ENCODE measurements around the gene BMF. TPM values are rescaled to one million over a fixed set of nuclear protein-coding genes. Genes with fewer than 3 reads are reported as not detected.

The BMF gene
- total RNA-seq, 4 donors from 2014 or later: 31.9 to 49.3 (median 37.2) TPM

DNA sequence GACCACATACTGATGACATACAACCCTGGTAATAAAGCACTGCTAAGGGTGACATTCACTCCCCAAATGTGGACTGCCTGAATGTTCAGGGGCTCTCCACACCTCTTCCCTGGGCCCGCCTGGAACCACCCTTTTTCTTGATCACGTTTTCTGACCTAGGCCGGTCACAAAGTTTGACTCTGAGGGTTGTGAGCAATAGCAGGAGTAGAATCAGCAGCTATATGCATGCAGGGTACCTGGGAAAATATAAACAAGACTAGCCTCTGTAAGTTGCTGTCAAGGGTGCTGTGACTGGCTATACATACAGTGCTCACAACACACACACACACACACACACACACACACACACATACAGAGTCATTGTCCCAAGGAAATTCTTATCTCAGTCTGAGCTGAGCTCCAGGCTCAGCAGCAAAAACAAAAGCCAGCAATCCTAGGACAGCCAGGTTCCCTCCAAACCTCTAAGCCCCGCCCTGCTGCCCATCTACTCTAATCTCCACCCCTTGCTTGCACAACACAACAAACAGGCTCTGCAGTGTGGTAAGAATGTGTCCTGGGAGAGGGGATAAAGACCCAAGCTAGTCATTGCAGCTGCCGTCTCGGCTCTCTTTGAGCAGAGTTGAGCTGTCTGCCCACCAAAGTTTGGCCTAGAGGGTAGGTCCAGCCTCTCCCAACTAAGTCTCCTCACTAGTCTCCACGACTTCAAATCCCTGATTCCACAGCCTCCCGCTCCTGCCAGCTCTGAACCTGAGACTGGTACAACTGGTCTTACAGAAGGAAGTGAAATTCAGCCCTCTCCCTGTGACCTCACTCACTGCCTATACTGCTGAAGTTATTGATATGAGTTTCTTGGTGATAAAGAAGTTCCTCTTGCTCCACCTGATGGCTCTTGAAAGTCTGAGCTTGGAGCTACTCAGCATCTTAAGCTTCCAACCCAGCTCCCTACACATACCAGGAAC is 2.2 kb downstream of the BMF start:
- intact Hi-C loops (cut with DNase I): loop anchor here (5.0 kb wide), 2 partner anchors 56 to 59 kb away; partner anchors contain the start of gene BUB1B
- 55 to 61% methylated on average over 6 to 8 of the region's 8 CpGs for WGBS, 2 donors
- peak; percentile 86 to 88 for DNase-seq
- no peaks in the 10 kb centered on the region for H3K9me3 ChIP-seq
- no peaks in the 10 kb centered on the region for H3K36me3 ChIP-seq
- peak overlapping the region; percentile 25 to 92 (median 89) for H3K27ac ChIP-seq
- H3K27me3 ChIP-seq: no peaks in the 10 kb centered on the region
- TF ChIP-seq, protein P1, sequence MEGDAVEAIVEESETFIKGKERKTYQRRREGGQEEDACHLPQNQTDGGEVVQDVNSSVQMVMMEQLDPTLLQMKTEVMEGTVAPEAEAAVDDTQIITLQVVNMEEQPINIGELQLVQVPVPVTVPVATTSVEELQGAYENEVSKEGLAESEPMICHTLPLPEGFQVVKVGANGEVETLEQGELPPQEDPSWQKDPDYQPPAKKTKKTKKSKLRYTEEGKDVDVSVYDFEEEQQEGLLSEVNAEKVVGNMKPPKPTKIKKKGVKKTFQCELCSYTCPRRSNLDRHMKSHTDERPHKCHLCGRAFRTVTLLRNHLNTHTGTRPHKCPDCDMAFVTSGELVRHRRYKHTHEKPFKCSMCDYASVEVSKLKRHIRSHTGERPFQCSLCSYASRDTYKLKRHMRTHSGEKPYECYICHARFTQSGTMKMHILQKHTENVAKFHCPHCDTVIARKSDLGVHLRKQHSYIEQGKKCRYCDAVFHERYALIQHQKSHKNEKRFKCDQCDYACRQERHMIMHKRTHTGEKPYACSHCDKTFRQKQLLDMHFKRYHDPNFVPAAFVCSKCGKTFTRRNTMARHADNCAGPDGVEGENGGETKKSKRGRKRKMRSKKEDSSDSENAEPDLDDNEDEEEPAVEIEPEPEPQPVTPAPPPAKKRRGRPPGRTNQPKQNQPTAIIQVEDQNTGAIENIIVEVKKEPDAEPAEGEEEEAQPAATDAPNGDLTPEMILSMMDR (IDR thresholded peaks at IDR 0.05): no peak
- TF ChIP-seq POLR2A (IDR thresholded peaks at IDR 0.05): peak in 1 of 2 donors; percentile 81
- peak overlapping the region in 1 of 3 donors; percentile 99 for H3K4me3 ChIP-seq (replicated peaks in 1 of 3)
- peaks cover 68 to 70% of the 10 kb centered on the region in 2 donors for H3K4me1 ChIP-seq

DNA sequence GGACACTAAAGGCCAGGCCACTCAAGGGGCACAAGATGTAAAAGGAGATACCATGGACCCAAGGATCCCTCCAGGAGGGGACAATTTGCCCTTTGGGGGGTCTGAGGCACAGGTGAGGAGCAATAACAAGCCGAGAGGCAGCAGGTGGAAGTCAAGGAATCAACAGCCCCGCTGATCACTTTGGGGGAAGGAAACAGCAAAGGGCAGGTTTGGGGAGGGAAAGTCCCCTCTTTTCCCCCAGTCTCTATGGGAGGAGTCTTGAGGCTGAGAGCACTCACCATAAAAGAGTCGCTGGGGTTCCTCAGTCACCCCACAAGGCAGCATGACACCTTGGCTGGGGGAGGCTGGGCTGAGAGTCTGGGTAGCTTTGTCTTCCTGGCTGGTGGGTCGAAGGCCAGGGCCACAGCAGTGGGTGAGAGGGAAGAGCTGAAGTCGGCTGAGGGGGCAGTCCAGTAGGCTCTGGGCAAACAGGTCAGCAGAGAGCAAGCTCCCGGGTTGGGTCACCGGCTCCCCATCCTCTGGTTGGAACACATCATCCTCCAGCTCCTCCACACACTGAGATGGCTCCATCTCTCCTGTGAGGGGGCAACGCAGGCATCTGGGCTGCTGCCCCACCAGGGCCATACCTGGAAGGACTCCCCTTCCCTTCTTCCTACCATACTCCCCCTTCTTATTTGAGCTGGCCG is 3.0 kb downstream of the BMF start:
- peak overlapping the region in 1 of 3 donors; percentile 13 for H3K4me3 ChIP-seq (replicated peaks in 1 of 3)
- DNase-seq: no peak
- H3K27me3 ChIP-seq: no peaks in the 10 kb centered on the region
- peaks cover 76 to 78% of the 10 kb centered on the region in 2 donors for H3K4me1 ChIP-seq
- H3K36me3 ChIP-seq: no peaks in the 10 kb centered on the region
- 81 to 84% methylated on average over 8 to 9 of the region's 9 CpGs for WGBS, 2 donors
- no peak for TF ChIP-seq POLR2A (IDR thresholded peaks at IDR 0.05)
- TF ChIP-seq, protein P1 (IDR thresholded peaks at IDR 0.05): no peak
- peak overlapping the region; percentile 48 to 92 (median 89) for H3K27ac ChIP-seq
- intact Hi-C loops (cut with DNase I): loop anchor here (5.0 kb wide), 2 partner anchors 57 to 58 kb away; partner anchors contain the start of gene BUB1B
- H3K9me3 ChIP-seq: no peaks in the 10 kb centered on the region

DNA sequence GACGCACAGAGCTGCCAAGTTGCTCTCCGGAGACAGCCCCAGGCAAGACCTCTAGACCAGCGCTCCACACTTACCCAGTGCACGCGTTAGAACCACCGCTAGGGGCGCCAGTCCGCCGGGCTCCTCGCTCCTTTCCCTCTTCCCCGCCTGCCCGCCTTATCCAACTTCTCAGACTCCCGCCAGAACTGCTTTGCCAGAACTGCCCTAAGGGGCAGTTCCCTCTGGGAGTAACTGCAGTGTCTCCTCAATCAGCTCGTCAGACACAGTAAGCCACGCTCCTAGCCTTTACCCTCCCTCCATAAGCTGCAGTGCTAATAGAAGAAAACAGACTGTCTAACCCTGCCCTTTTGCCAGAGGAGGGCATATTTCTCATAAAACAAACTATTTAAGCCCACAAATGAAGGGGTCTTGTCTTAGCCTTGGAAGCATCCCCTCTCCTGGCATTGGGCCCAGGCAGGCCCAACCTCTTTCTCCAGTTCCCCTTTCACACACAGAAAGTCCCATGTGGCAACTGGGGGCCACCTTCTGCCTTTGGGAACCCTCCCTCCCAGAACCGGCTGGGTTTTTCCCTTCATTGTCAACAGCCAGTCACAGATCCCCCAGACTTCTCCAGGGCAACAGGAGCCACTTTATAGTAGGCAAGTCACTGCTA is 3.7 kb downstream of the BMF start:
- intact Hi-C loops (cut with DNase I): loop anchor here (5.0 kb wide), 2 partner anchors 57 to 58 kb away; partner anchors contain the start of gene BUB1B

DNA sequence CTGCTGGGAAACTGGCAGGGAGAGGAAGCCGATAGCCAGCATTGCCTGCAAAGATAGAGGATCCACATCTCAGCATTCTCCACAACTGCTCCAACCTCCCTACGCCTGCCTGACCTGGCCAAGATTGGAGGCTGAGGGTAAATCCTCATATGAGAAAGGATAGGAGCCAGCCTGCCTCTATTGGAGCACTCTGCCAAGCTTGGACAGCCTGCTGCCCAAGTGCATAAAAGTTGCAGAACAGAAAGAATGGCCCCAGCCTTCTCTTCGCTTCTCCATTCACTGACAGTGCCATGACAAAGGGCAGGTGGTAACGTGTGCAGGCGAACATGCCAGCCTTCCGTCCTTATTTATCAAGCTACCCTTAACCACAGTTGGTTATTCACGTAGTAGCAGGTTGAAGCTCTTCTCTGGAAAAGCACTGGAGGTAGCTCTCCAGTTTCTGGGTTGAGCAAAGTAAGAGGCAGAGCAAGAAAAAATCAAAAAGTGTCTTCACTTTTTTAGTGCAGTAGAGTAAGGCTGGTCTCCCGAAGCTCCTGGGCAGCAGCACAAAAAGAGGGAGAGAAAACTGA is 4.3 kb downstream of the BMF start:
- no peaks in the 10 kb centered on the region for H3K9me3 ChIP-seq
- 47 to 54% methylated on average over 8 of the region's 8 CpGs for WGBS, 2 donors
- H3K36me3 ChIP-seq: no peaks in the 10 kb centered on the region
- TF ChIP-seq, protein P1 (IDR thresholded peaks at IDR 0.05): no peak
- TF ChIP-seq POLR2A (IDR thresholded peaks at IDR 0.05): no peak
- peak overlapping the region; percentile 89 to 93 (median 92) for H3K27ac ChIP-seq
- peaks cover 84 to 85% of the 10 kb centered on the region in 2 donors for H3K4me1 ChIP-seq
- DNase-seq: no peak
- no peak overlapping the region for H3K4me3 ChIP-seq (replicated peaks in 1 of 3)
- intact Hi-C loops (cut with DNase I): no loop called here
- H3K27me3 ChIP-seq: no peaks in the 10 kb centered on the region

More for the DNA sequence above, 3.7 kb downstream of the BMF start:
- WGBS, 2 donors: 5 to 9% methylated on average over 13 to 16 of the region's 16 CpGs
- peaks cover 83 to 85% of the 10 kb centered on the region in 2 donors for H3K4me1 ChIP-seq
- H3K36me3 ChIP-seq: no peaks in the 10 kb centered on the region
- H3K9me3 ChIP-seq: no peaks in the 10 kb centered on the region
- TF ChIP-seq POLR2A (IDR thresholded peaks at IDR 0.05): peak in 1 of 2 donors; percentile 40
- TF ChIP-seq, protein P1 (IDR thresholded peaks at IDR 0.05): peak; percentile 66 to 98 (median 88)
- H3K4me3 ChIP-seq (replicated peaks in 1 of 3): peak overlapping the region in 1 of 3 donors; percentile 2
- H3K27me3 ChIP-seq: no peaks in the 10 kb centered on the region
- DNase-seq: peak; percentile 91 to 94
- peak overlapping the region; percentile 89 to 93 (median 92) for H3K27ac ChIP-seq

All from thyroid gland (tissue), 4 donors.